ENCODE data around the gene BMERB1. TPM values are rescaled to one million over a fixed set of nuclear protein-coding genes. Genes with fewer than 3 reads are reported as not detected.

Gene BMERB1
- total RNA-seq, 1 donor from 2014 or later, result 26.4 TPM

GRCh38 chr16:15535772-15536171 is 101.4 kb downstream of the BMERB1 start:
- no peak for TF ChIP-seq CTCF (conservative IDR thresholded peaks at IDR 0.05)
- Mint-ChIP-seq H3K27ac (no peak overlapping the region), H3K9me3 (no peaks in the 10 kb centered on the region), H3K36me3 (peaks cover 4% of the 10 kb centered on the region), H3K4me1 (ENCODE audit: unreplicated experiment) (no peaks in the 10 kb centered on the region), H3K4me3 (no peak overlapping the region), H3K27me3 (no peaks in the 10 kb centered on the region)
- no peak for DNase-seq (ENCODE audit: extremely low spot score, unreplicated experiment)

GRCh38 chr16:15536843-15537242 is 102.5 kb downstream of the BMERB1 start:
- no peak for DNase-seq (ENCODE audit: extremely low spot score, unreplicated experiment)
- no peaks in the 10 kb centered on the region for H3K9me3 Mint-ChIP-seq
- no peak for TF ChIP-seq CTCF (conservative IDR thresholded peaks at IDR 0.05)
- H3K27ac Mint-ChIP-seq, result no peak overlapping the region
- no peaks in the 10 kb centered on the region for H3K27me3 Mint-ChIP-seq
- H3K4me3 Mint-ChIP-seq, result no peak overlapping the region
- H3K36me3 Mint-ChIP-seq, result no peaks in the 10 kb centered on the region
- H3K4me1 Mint-ChIP-seq (ENCODE audit: unreplicated experiment), result no peaks in the 10 kb centered on the region

GRCh38 chr16:15538507-15538906 is 104.1 kb downstream of the BMERB1 start:
- Mint-ChIP-seq H3K27ac (no peak overlapping the region), H3K27me3 (no peaks in the 10 kb centered on the region), H3K36me3 (peaks cover 3% of the 10 kb centered on the region), H3K4me1 (ENCODE audit: unreplicated experiment) (no peaks in the 10 kb centered on the region), H3K9me3 (no peaks in the 10 kb centered on the region), H3K4me3 (no peak overlapping the region)
- TF ChIP-seq CTCF (conservative IDR thresholded peaks at IDR 0.05), result no peak
- DNase-seq (ENCODE audit: extremely low spot score, unreplicated experiment), result no peak

- H3K27ac Mint-ChIP-seq, result no peak overlapping the region
- no peak for TF ChIP-seq CTCF (conservative IDR thresholded peaks at IDR 0.05)
- peaks cover 3% of the 10 kb centered on the region for H3K36me3 Mint-ChIP-seq
- no peak for DNase-seq (ENCODE audit: extremely low spot score, unreplicated experiment)
- H3K4me3 Mint-ChIP-seq, result no peak overlapping the region
- no peaks in the 10 kb centered on the region for H3K27me3 Mint-ChIP-seq
- H3K9me3 Mint-ChIP-seq, result no peaks in the 10 kb centered on the region
- H3K4me1 Mint-ChIP-seq (ENCODE audit: unreplicated experiment), result no peaks in the 10 kb centered on the region
These were observed 104.8 kb downstream of the BMERB1 start for GRCh38 chr16:15539197-15539596.

GRCh38 chr16:15542261-15542660 is 107.9 kb downstream of the BMERB1 start:
- Mint-ChIP-seq H3K9me3 (no peaks in the 10 kb centered on the region), H3K27me3 (no peaks in the 10 kb centered on the region), H3K27ac (no peak overlapping the region), H3K36me3 (peaks cover 6% of the 10 kb centered on the region), H3K4me3 (no peak overlapping the region), H3K4me1 (ENCODE audit: unreplicated experiment) (no peaks in the 10 kb centered on the region)
- TF ChIP-seq CTCF (conservative IDR thresholded peaks at IDR 0.05), result no peak
- DNase-seq (ENCODE audit: extremely low spot score, unreplicated experiment), result no peak

- no peak for DNase-seq (ENCODE audit: extremely low spot score, unreplicated experiment)
- H3K36me3 Mint-ChIP-seq, result peaks cover 6% of the 10 kb centered on the region
- H3K27ac Mint-ChIP-seq, result no peak overlapping the region
- H3K27me3 Mint-ChIP-seq, result no peaks in the 10 kb centered on the region
- no peak for TF ChIP-seq CTCF (conservative IDR thresholded peaks at IDR 0.05)
- no peaks in the 10 kb centered on the region for H3K9me3 Mint-ChIP-seq
- no peaks in the 10 kb centered on the region for H3K4me1 Mint-ChIP-seq (ENCODE audit: unreplicated experiment)
- no peak overlapping the region for H3K4me3 Mint-ChIP-seq
These were observed 108.5 kb downstream of the BMERB1 start for GRCh38 chr16:15542734-15543347.
